Measurements from ENCODE around the gene SMYD3.

DNA sequence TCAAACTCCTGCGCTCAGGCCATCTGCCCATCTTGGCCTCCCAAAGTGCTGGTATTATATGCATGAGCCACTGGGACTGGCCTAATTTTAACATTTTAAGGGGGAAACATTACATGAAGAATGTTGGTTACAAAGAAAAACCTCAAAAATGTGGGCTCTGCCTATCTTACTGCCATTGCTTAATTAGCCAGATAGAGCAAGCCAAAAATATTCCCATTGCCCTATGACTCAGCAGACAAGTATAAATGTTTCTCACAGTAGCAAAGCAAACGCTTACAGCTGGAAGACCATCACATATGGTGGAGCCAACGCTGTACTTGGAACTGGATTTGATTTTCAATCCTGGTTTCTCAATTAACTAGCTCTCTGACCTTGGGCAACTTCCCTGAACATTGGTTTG is 502.0 kb downstream of the SMYD3 start:
- no peak for TF ChIP-seq CTCF (IDR thresholded peaks at IDR 0.05; ENCODE audit: borderline replicate concordance, extremely low read depth, low read length, poor library complexity, severe bottlenecking)
- no peak for TF ChIP-seq EZH2 (IDR thresholded peaks at IDR 0.05; ENCODE audit: borderline replicate concordance, low read depth, low read length, severe bottlenecking)

Data from DND-41 (cell line).